Breast epithelium (tissue), 4 donors: Measurements from ENCODE around the gene IFT52. TPM values are rescaled to one million over a fixed set of nuclear protein-coding genes. Genes with fewer than 3 reads are reported as not detected.

Experiments used
- DNase-seq, 2 donors: peaks; one replicate each; pipeline ENCODE4 v3.0.0-alpha.2; 2019; ENCODE audit warnings: low spot score in 2 of 2
- H3K27ac ChIP-seq, 2 donors: fragments of 200-600 bp; sonication (generic) in 1 of 2; one replicate each; pipeline ENCODE4 v1.5.1; 2016 to 2019; ENCODE audit warnings: mild to moderate bottlenecking in 1 of 2
- H3K27me3 ChIP-seq, 2 donors: fragments of 200-600 bp; sonication (generic) in 1 of 2; one replicate each; pipeline versions ENCODE4 v1.5.1 to v1.6.0; 2017 to 2019; ENCODE audit warnings: control low read depth in 1 of 2, mild to moderate bottlenecking in 1 of 2
- H3K36me3 ChIP-seq: fragments of 200-600 bp; one replicate; pipeline ENCODE4 v1.5.1; 2019
- H3K4me1 ChIP-seq, 2 donors: fragments of 200-600 bp; sonication (generic); one replicate each; pipeline ENCODE4 v1.5.1; 2016 to 2019; ENCODE audit warnings: control low read depth in 1 of 2
- H3K4me3 ChIP-seq, 3 donors: fragments of 200-600 bp; sonication (generic); 1 replicate in 2 of 3; 2 replicates in 1 of 3; pipeline ENCODE4 v1.5.1; 2016 to 2019; ENCODE audit warnings: mild to moderate bottlenecking in 3 of 3, moderate library complexity in 2 of 3
- H3K9me3 ChIP-seq, 2 donors: fragments of 200-600 bp; sonication (generic) in 1 of 2; one replicate each; pipeline ENCODE4 v1.5.1; 2016 to 2019; ENCODE audit warnings: control low read depth in 1 of 2
- CTCF ChIP-seq, 3 donors: fragments of 450-650 bp; IDR thresholded peaks; one replicate each; pipeline ENCODE4 v1.5.1; 2016 to 2017; ENCODE audit warnings: antibody characterized with exemption in 3 of 3, mild to moderate bottlenecking in 3 of 3, moderate library complexity in 3 of 3
- POLR2A ChIP-seq: fragments of 450-650 bp; IDR thresholded peaks from one replicate; pipeline ENCODE4 v1.6.1; 2016; ENCODE audit warnings: antibody characterized with exemption, mild to moderate bottlenecking, moderate library complexity
- POLR2AphosphoS5 ChIP-seq, 3 donors: sonication (generic); formaldehyde crosslinking; IDR thresholded peaks; one replicate each; pipeline ENCODE4 v1.6.1; 2017; ENCODE audit warnings: antibody characterized with exemption in 3 of 3
- intact Hi-C: fragments of 100-400 bp; cut with DNase I; formaldehyde crosslinking; loops from one replicate; pipeline ENCODE4 v1.15.1; 2023; ENCODE audit warnings: low total_unique reads
- total RNA-seq, 3 donors: library from RNA; depleted of rRNA; stranded (reverse); fragments of >200 nt; gene quantifications; one replicate each; pipeline ENCODE4 v1.1.0, GENCODE V29; 2016

Gene IFT52
- total RNA-seq, 3 donors from 2014 or later, result 20.6 to 34.2 (median 25.3) TPM

DNA sequence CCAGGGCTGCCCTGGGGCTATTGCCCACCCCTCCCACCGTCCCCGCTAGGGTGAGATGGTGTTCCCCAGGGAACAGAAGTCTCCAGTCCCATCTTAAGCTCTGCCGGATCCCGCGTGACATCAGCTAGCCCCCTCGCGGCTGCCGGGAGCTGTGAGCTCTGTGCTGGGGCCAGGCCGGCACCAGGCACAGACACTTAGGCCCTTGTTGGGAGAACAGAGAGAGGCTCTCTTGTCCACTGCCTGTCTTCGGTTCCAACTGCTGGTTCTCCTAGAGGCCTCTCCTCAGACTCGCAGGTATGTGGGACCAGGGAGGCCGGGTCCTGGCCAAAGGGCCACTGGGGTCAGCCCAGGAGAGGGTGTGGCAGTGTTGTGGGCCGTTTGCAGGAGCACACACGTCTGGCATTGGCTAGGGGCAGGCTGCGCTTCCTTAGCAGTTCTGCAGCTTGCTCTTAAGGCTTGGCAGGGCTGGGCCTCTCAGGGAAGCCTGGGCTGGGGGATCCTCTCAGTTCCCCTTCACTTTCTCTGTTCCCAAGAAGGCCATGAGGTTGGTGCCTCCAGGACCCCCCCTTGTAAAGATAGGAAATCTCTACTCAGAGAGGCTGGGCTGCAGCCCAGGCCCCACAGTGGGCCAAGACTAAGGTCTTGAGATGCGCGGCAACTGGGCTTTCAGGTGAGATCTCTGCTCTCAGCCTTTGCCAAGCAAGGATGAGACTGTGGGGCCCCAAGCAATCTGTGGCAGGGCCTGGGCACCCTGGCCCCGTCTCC lies 25.6 kb upstream of the IFT52 start:
- Histone ChIP-seq H3K36me3 (no peaks in the 10 kb centered on the region), H3K4me3 (no peak overlapping the region), H3K27ac (no peak overlapping the region), H3K27me3 (no peaks in the 10 kb centered on the region), H3K9me3 (no peaks in the 10 kb centered on the region), H3K4me1 (no peaks in the 10 kb centered on the region)
- TF ChIP-seq POLR2AphosphoS5 (IDR thresholded peaks at IDR 0.05) (no peak), CTCF (IDR thresholded peaks at IDR 0.05) (no peak), POLR2A (no peak)
- DNase-seq, result no peak
- intact Hi-C loops, result no loop called here

- intact Hi-C loops, result no loop called here
- Histone ChIP-seq H3K27me3 (no peaks in the 10 kb centered on the region), H3K4me3 (no peak overlapping the region), H3K27ac (no peak overlapping the region), H3K36me3 (no peaks in the 10 kb centered on the region), H3K9me3 (no peaks in the 10 kb centered on the region), H3K4me1 (no peaks in the 10 kb centered on the region)
- no peak for TF ChIP-seq POLR2A
- TF ChIP-seq CTCF (IDR thresholded peaks at IDR 0.05), result no peak
- no peak for TF ChIP-seq POLR2AphosphoS5 (IDR thresholded peaks at IDR 0.05)
- no peak for DNase-seq
These were observed 25.0 kb upstream of the IFT52 start for GRCh38 chr20:43565758-43566104.

GRCh38 chr20:43567477-43567876 lies 23.3 kb upstream of the IFT52 start:
- H3K4me3 ChIP-seq, result no peak overlapping the region

DNA sequence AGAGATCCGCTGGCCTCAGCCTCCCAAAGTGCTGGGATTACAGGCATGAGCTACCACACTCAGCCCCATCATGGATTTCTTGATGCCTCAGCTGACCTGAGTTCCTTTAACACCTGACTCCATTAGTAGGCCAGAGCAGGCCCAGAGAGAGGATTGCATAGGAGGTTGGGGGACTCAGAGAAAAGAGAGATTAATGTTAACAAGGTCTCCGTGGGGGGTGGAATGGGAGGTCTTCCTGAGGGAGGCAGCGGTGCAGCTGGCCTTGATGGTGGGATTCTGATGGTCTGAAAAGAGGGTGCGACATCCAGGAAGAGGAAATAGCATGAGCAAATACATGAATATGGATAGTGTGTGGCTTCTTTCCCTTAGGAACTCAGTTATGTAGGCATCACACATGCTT lies 22.0 kb upstream of the IFT52 start:
- no peaks in the 10 kb centered on the region for H3K27me3 ChIP-seq

More at GRCh38 chr20:43567477-43567876, 23.3 kb upstream of the IFT52 start:
- no peaks in the 10 kb centered on the region for H3K27me3 ChIP-seq
- no peaks in the 10 kb centered on the region for H3K4me1 ChIP-seq
- no peaks in the 10 kb centered on the region for H3K36me3 ChIP-seq
- no peak overlapping the region for H3K27ac ChIP-seq
- TF ChIP-seq CTCF (IDR thresholded peaks at IDR 0.05) (no peak), POLR2A (no peak)
- intact Hi-C loops, result no loop called here
- no peaks in the 10 kb centered on the region for H3K9me3 ChIP-seq
- no peak for DNase-seq

More for the DNA sequence above, 22.0 kb upstream of the IFT52 start:
- Histone ChIP-seq H3K36me3 (no peaks in the 10 kb centered on the region), H3K4me1 (no peaks in the 10 kb centered on the region), H3K4me3 (no peak overlapping the region), H3K27ac (no peak overlapping the region), H3K9me3 (no peaks in the 10 kb centered on the region)
- intact Hi-C loops, result no loop called here
- no peak for DNase-seq
- TF ChIP-seq CTCF (IDR thresholded peaks at IDR 0.05) (no peak), POLR2AphosphoS5 (IDR thresholded peaks at IDR 0.05) (no peak), POLR2A (no peak)
